ENCODE measurements around the gene GCM1.

DNA sequence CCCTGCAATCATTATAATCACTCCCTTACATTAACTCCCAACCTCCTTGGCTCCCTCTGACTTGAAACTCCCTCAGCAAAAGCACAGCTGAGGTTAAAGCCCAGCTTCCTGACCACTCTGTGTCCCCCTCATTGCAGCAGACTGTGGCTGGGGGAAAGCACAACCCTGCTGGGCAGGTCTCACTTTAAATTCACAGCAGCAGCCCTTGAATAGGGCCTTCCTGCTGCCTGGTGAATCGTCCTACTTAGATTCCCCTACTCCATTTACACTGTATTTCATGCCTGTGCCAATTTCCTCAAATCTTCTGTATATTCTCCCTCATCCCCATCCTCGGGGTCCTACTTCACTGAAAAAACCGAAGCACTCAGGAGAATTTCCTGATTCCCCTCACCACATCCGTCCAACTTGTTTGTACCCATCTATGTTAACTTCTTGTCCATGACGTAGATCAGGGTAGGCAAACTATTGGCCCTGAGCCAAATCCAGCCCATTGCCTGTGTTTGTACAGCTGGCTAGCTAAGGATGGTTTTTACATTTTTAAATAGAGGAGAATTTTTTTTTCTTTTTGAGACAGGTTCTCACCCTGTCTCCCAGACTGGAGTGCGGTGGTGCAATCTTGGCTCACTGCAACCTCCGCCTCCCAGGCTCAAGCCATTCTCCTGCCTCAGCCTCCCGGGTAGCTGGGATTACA is 31.5 kb upstream of the GCM1 start:
- no peak for TF ChIP-seq SP1 (IDR thresholded peaks at IDR 0.05)
- TF ChIP-seq EGR1 (IDR thresholded peaks at IDR 0.05; ENCODE audit: low read depth in 2 of 2) = no peak
- TF ChIP-seq, protein P1, sequence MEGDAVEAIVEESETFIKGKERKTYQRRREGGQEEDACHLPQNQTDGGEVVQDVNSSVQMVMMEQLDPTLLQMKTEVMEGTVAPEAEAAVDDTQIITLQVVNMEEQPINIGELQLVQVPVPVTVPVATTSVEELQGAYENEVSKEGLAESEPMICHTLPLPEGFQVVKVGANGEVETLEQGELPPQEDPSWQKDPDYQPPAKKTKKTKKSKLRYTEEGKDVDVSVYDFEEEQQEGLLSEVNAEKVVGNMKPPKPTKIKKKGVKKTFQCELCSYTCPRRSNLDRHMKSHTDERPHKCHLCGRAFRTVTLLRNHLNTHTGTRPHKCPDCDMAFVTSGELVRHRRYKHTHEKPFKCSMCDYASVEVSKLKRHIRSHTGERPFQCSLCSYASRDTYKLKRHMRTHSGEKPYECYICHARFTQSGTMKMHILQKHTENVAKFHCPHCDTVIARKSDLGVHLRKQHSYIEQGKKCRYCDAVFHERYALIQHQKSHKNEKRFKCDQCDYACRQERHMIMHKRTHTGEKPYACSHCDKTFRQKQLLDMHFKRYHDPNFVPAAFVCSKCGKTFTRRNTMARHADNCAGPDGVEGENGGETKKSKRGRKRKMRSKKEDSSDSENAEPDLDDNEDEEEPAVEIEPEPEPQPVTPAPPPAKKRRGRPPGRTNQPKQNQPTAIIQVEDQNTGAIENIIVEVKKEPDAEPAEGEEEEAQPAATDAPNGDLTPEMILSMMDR (IDR thresholded peaks at IDR 0.05; ENCODE audit: low read depth, low read length, missing input control) = no peak
- TF ChIP-seq GABPA (IDR thresholded peaks at IDR 0.05 in 1 of 2, conservative IDR thresholded peaks at IDR 0.05 in 1 of 2) = no peak
- TF ChIP-seq, protein P2, sequence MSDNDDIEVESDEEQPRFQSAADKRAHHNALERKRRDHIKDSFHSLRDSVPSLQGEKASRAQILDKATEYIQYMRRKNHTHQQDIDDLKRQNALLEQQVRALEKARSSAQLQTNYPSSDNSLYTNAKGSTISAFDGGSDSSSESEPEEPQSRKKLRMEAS (IDR thresholded peaks at IDR 0.05) = no peak
- TF ChIP-seq TAF1 (conservative IDR thresholded peaks at IDR 0.05) = no peak
- TF ChIP-seq, protein P3, sequence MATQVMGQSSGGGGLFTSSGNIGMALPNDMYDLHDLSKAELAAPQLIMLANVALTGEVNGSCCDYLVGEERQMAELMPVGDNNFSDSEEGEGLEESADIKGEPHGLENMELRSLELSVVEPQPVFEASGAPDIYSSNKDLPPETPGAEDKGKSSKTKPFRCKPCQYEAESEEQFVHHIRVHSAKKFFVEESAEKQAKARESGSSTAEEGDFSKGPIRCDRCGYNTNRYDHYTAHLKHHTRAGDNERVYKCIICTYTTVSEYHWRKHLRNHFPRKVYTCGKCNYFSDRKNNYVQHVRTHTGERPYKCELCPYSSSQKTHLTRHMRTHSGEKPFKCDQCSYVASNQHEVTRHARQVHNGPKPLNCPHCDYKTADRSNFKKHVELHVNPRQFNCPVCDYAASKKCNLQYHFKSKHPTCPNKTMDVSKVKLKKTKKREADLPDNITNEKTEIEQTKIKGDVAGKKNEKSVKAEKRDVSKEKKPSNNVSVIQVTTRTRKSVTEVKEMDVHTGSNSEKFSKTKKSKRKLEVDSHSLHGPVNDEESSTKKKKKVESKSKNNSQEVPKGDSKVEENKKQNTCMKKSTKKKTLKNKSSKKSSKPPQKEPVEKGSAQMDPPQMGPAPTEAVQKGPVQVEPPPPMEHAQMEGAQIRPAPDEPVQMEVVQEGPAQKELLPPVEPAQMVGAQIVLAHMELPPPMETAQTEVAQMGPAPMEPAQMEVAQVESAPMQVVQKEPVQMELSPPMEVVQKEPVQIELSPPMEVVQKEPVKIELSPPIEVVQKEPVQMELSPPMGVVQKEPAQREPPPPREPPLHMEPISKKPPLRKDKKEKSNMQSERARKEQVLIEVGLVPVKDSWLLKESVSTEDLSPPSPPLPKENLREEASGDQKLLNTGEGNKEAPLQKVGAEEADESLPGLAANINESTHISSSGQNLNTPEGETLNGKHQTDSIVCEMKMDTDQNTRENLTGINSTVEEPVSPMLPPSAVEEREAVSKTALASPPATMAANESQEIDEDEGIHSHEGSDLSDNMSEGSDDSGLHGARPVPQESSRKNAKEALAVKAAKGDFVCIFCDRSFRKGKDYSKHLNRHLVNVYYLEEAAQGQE (IDR thresholded peaks at IDR 0.05) = no peak
- no peak for TF ChIP-seq RAD21 (IDR thresholded peaks at IDR 0.05)
- TF ChIP-seq, protein P4, sequence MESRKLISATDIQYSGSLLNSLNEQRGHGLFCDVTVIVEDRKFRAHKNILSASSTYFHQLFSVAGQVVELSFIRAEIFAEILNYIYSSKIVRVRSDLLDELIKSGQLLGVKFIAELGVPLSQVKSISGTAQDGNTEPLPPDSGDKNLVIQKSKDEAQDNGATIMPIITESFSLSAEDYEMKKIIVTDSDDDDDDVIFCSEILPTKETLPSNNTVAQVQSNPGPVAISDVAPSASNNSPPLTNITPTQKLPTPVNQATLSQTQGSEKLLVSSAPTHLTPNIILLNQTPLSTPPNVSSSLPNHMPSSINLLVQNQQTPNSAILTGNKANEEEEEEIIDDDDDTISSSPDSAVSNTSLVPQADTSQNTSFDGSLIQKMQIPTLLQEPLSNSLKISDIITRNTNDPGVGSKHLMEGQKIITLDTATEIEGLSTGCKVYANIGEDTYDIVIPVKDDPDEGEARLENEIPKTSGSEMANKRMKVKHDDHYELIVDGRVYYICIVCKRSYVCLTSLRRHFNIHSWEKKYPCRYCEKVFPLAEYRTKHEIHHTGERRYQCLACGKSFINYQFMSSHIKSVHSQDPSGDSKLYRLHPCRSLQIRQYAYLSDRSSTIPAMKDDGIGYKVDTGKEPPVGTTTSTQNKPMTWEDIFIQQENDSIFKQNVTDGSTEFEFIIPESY (IDR thresholded peaks at IDR 0.05) = no peak

Data from liver (tissue), 3 donors.